B cell (primary cell): ENCODE data around the gene CWC25.

ENCODE experiments used
- CTCF ChIP-seq: fragments of 200-600 bp; IDR thresholded peaks from one replicate; pipeline ENCODE4 v1.8.0; 2022; ENCODE audit warnings: antibody characterized with exemption, mild to moderate bottlenecking
- EZH2 ChIP-seq: IDR thresholded peaks from 2 replicates; pipeline ENCODE4 v1.6.1; 2012; ENCODE audit warnings: borderline replicate concordance, low read depth, mild to moderate bottlenecking, moderate library complexity, low read length; ENCODE audit not compliant: insufficient read depth, poor library complexity, severe bottlenecking

- TF ChIP-seq EZH2 = no peak
- TF ChIP-seq CTCF = no peak
These were observed 63.5 kb downstream of the CWC25 start for GRCh38 chr17:38761612-38762011.
